K562 (cell line): ENCODE results near the gene BARHL2.
A peak's percentile ranks its signal among the peaks of the same experiment; 100 is the strongest.

Experiments
- CCAR2 ChIP-seq: fragments of 200-400 bp; formaldehyde crosslinking; IDR thresholded peaks from 2 replicates; pipeline ENCODE4 v1.6.1; 2017; ENCODE audit warnings: mild to moderate bottlenecking, low read depth, low read length
- CEBPG ChIP-seq, 3 experiments: fragments of 200-800 bp in 1 of 3; sonication (Bioruptor generic) in 1 of 3; sonication (generic) in 1 of 3; formaldehyde crosslinking in 1 of 3; IDR thresholded peaks in 2 of 3; conservative IDR thresholded peaks in 1 of 3; 2 replicates each; pipeline versions ENCODE4 v1.6.1 to v1.8.0; 2016 to 2022; ENCODE audit warnings: missing compliant biosample characterization in 2 of 3, missing genetic modification characterization in 2 of 3, mild to moderate bottlenecking in 1 of 3, missing genetic modification reagents in 1 of 3
- MTA2 ChIP-seq: fragments of 450-650 bp; IDR thresholded peaks from 2 replicates; pipeline ENCODE4 v1.6.1; 2016; ENCODE audit warnings: low read depth
- NCOR1 ChIP-seq: fragments of 450-650 bp; IDR thresholded peaks from 2 replicates; pipeline ENCODE4 v1.6.1; 2016; ENCODE audit warnings: mild to moderate bottlenecking, moderate library complexity
- NEUROD1 ChIP-seq: fragments of 150-350 bp; IDR thresholded peaks from 2 replicates; pipeline ENCODE4 v1.6.1; 2014; ENCODE audit warnings: borderline replicate concordance, low read length, low read depth; ENCODE audit not compliant: partially characterized antibody
- SMARCA5 ChIP-seq: fragments of 450-650 bp; IDR thresholded peaks from 2 replicates; pipeline ENCODE4 v1.6.1; 2016
- ZC3H11A ChIP-seq: IDR thresholded peaks from 2 replicates; pipeline ENCODE4 v1.6.1; 2012; ENCODE audit warnings: low read depth, low read length, improper control_type of control experiment
- ZFX ChIP-seq: sonication (generic); formaldehyde crosslinking; IDR thresholded peaks from 2 replicates; pipeline ENCODE4 v1.8.0; 2022; ENCODE audit warnings: mild to moderate bottlenecking, missing genetic modification reagents, moderate library complexity
- ZNF274 ChIP-seq: IDR thresholded peaks from 2 replicates; pipeline ENCODE4 v1.6.1; 2011; ENCODE audit warnings: low read depth, mild to moderate bottlenecking, low read length, moderate library complexity, borderline replicate concordance
- TF ChIP-seq, protein P1 (sequence below): fragments of 450-650 bp; IDR thresholded peaks from 2 replicates; pipeline ENCODE4 v1.6.1; 2018; ENCODE audit warnings: mild to moderate bottlenecking, low read depth; ENCODE audit not compliant: partially characterized antibody
- TF ChIP-seq, protein P2 (sequence below): fragments of 250-450 bp; sonication (Bioruptor Pico); IDR thresholded peaks from 2 replicates; pipeline ENCODE4 v1.4.0; 2020
- TF ChIP-seq, protein P3 (sequence below): fragments of 250-450 bp; sonication (Bioruptor Pico); IDR thresholded peaks from 2 replicates; pipeline ENCODE4 v1.5.0; 2021; ENCODE audit warnings: mild to moderate bottlenecking, borderline replicate concordance
- TF ChIP-seq, protein P4 (sequence below), 3 experiments: IDR thresholded peaks in 2 of 3; conservative IDR thresholded peaks in 1 of 3; 2 replicates each; pipeline ENCODE4 v1.5.1; 2011 to 2012; ENCODE audit warnings: low read length in 3 of 3, mild to moderate bottlenecking in 3 of 3, control low read depth in 2 of 3, improper control_type of control experiment in 1 of 3, inconsistent platforms in 1 of 3, low read depth in 1 of 3, mixed read lengths in 1 of 3, moderate library complexity in 1 of 3; ENCODE audit not compliant: insufficient read depth in 2 of 3

DNA sequence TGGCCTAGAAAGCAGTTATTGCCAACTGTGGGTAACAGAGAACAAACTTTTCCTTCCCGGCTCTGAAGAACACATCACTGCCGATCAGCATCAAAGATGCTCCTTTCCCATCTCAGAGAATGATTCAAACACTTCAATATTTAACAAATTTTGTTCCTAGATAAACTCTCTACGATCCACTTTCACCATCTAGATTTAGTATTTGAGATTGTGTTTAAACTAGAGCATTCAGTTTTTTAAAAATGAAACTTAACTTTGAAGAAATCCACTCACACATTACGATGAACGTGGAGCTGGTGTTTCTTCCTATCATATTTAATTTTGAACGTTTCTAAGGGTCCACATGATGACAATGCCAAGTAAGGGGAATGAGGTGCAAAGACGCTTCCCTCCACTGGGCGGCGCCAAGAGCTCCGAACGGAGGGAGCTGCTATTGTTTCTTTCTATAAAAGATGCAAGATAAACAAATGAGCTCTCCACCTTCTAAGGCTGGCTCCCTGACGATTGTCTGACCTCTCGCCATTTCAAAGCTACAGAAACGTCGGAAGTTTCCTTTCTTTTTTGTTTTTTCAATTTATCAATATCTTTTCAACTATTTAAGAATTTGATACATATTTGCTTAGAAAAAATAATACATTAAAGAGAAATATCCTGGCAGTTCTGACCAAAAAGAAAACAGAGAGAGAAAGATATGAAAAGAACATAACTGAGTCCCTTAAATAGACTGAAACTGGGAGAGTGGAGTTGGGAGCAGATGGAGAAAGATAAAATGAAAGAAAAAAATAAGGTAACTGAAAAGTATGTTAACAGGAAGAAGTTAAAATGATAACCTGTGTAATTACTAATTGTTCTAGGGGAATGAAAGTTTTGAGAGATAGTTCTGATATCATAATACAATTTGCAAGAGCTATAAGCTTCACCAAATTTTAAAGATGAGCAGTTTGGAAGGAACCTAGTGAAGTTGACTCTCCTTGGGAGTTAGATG, 4.4 kb upstream of the BARHL2 start:
- no peak for TF ChIP-seq MTA2
- TF ChIP-seq SMARCA5: no peak
- no peak for TF ChIP-seq CCAR2
- TF ChIP-seq, protein P1, sequence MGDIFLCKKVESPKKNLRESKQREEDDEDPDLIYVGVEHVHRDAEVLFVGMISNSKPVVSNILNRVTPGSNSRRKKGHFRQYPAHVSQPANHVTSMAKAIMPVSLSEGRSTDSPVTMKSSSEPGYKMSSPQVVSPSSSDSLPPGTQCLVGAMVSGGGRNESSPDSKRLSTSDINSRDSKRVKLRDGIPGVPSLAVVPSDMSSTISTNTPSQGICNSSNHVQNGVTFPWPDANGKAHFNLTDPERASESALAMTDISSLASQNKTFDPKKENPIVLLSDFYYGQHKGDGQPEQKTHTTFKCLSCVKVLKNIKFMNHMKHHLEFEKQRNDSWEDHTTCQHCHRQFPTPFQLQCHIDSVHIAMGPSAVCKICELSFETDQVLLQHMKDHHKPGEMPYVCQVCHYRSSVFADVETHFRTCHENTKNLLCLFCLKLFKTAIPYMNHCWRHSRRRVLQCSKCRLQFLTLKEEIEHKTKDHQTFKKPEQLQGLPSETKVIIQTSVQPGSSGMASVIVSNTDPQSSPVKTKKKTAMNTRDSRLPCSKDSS: no peak
- no peak for TF ChIP-seq CEBPG (CRISPR knock-in tag; IDR thresholded peaks at IDR 0.05)
- no peak for TF ChIP-seq CEBPG (tag; conservative IDR thresholded peaks at IDR 0.05 in 1 of 2, IDR thresholded peaks at IDR 0.05 in 1 of 2)
- TF ChIP-seq ZFX (CRISPR knock-in tag): no peak
- no peak for TF ChIP-seq ZNF274
- TF ChIP-seq, protein P2, sequence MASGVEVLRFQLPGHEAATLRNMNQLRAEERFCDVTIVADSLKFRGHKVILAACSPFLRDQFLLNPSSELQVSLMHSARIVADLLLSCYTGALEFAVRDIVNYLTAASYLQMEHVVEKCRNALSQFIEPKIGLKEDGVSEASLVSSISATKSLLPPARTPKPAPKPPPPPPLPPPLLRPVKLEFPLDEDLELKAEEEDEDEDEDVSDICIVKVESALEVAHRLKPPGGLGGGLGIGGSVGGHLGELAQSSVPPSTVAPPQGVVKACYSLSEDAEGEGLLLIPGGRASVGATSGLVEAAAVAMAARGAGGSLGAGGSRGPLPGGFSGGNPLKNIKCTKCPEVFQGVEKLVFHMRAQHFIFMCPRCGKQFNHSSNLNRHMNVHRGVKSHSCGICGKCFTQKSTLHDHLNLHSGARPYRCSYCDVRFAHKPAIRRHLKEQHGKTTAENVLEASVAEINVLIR: no peak
- no peak for TF ChIP-seq NCOR1
- TF ChIP-seq, protein P3, sequence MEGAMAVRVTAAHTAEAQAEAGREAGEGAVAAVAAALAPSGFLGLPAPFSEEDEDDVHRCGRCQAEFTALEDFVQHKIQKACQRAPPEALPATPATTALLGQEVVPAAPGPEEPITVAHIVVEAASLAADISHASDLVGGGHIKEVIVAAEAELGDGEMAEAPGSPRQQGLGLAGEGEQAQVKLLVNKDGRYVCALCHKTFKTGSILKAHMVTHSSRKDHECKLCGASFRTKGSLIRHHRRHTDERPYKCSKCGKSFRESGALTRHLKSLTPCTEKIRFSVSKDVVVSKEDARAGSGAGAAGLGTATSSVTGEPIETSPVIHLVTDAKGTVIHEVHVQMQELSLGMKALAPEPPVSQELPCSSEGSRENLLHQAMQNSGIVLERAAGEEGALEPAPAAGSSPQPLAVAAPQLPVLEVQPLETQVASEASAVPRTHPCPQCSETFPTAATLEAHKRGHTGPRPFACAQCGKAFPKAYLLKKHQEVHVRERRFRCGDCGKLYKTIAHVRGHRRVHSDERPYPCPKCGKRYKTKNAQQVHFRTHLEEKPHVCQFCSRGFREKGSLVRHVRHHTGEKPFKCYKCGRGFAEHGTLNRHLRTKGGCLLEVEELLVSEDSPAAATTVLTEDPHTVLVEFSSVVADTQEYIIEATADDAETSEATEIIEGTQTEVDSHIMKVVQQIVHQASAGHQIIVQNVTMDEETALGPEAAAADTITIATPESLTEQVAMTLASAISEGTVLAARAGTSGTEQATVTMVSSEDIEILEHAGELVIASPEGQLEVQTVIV (CRISPR knock-in tag): no peak
- TF ChIP-seq NEUROD1: no peak
- TF ChIP-seq ZC3H11A: no peak
- TF ChIP-seq, protein P4, sequence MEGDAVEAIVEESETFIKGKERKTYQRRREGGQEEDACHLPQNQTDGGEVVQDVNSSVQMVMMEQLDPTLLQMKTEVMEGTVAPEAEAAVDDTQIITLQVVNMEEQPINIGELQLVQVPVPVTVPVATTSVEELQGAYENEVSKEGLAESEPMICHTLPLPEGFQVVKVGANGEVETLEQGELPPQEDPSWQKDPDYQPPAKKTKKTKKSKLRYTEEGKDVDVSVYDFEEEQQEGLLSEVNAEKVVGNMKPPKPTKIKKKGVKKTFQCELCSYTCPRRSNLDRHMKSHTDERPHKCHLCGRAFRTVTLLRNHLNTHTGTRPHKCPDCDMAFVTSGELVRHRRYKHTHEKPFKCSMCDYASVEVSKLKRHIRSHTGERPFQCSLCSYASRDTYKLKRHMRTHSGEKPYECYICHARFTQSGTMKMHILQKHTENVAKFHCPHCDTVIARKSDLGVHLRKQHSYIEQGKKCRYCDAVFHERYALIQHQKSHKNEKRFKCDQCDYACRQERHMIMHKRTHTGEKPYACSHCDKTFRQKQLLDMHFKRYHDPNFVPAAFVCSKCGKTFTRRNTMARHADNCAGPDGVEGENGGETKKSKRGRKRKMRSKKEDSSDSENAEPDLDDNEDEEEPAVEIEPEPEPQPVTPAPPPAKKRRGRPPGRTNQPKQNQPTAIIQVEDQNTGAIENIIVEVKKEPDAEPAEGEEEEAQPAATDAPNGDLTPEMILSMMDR (IDR thresholded peaks at IDR 0.05 in 2 of 3, conservative IDR thresholded peaks at IDR 0.05 in 1 of 3; ENCODE audit: insufficient read depth in 2 of 3, low read depth in 1 of 3, low read length in 3 of 3): peak; percentile 82 to 94 (median 93)
